Hippocampal formation (tissue), 2 donors: ENCODE results near the gene TERT.

Experiments used
- DNase-seq, 2 donors: peaks; one replicate each; lab custom pipeline; 2025; lab: John Stamatoyannopoulos, UW

TERT gene

DNA sequence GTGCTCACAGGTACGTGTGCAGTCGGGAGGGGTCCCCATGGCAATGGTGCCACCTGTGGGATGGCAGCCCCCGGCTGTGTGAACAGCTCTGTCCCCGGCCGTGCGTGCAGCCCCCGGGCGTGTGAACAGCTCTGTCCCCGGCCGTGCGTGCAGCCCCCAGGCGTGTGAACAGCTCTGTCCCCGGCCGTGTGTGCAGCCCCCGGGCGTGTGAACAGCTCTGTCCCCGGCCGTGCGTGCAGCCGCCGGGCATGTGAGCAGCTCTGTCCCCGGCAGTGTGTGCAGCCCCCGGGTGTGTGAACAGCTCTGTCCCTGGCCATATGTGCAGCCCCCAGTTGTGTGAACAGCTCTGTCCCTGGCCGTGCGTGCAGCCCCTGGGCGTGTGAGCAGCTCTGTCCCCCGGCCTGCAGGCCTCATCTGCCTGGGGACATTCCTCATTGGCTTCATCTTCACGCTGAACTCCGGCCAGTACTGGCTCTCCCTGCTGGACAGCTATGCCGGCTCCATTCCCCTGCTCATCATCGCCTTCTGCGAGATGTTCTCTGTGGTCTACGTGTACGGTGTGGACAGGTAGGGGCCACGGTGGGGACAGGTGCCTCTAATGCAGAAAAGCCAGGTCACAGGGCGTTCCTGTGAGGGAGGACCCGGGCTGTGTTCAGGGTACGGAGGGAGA, 75.6 kb downstream of the TERT start:
- DNase-seq: no peak

DNA sequence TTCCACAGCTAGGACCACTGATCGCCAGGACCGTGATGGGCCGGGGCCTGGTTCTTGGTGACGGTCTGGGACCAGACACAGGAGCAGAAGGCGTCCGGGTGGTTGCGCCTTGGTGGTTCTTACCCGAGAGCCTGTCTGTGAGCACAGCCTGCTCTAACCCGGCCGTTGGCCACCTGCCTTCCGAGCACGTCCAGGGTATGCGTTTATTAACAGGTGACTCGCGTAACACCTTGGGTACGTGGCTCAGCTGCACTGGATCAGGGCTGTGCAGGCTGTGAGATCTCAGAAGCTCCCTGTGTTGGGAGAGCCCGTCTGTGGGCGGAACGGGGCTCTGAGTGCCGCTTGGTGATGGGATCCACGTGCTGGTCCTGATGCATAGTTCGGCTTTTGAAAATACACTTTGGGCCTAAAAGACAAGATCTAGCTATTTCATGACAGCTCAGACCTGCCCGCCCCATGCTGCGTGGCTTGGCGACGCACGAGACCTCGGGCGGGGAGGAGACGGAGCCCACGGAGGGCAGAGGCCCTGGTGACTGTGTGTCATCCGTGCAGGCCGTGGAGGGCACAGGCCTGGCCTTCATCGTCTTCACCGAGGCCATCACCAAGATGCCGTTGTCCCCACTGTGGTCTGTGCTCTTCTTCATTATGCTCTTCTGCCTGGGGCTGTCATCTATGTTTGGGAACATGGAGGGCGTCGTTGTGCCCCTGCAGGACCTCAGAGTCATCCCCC, 76.4 kb downstream of the TERT start:
- DNase-seq: no peak

DNA sequence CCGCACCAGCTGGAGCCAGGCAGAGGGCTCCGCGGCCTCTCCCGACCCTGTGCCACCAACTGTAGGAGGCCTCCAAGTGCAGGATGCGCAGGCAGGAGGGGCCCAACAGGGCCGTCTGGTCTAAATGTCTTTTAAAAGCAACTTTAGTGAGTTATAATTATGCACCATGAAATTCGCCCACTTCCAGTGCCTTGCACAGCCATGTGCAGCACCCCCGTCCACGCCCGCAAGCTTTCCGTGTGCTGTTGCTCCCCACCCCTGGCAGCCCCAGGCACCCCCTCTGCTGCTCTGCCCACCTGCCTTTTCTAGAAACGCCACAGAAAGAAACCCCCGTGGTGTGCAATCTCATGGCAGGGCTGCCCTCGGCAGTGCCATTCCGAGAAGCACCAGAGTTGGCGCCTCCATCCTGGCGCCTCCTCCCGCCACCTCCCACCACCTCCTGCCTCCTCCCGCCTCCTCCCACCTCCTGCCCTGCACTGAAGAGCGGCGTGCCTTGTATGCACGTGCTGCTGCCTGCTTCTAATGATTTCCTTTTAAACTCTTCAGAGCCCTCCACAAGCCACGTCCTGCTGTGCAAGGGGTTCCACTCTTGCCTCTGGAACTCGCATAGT, 77.2 kb downstream of the TERT start:
- no peak for DNase-seq

DNA sequence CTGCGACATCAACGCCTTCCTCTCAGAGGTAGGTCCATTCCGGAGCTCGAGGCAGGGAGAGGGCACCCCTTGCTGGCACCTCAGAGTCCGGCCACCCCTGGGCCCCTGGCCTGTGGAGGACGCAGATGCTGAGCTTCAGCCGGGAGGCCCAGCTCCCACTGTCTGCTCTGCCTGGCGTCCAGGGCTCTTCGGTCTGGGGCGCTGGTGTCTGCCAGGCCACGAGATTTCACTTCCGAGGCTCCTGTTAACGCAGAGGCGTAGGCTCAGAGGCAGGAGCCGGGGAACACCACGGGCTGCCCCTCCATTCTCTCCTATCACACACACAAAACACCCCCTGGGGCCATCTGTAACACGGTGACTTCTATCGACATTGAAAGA, 78.0 kb downstream of the TERT start:
- no peak for DNase-seq

DNA sequence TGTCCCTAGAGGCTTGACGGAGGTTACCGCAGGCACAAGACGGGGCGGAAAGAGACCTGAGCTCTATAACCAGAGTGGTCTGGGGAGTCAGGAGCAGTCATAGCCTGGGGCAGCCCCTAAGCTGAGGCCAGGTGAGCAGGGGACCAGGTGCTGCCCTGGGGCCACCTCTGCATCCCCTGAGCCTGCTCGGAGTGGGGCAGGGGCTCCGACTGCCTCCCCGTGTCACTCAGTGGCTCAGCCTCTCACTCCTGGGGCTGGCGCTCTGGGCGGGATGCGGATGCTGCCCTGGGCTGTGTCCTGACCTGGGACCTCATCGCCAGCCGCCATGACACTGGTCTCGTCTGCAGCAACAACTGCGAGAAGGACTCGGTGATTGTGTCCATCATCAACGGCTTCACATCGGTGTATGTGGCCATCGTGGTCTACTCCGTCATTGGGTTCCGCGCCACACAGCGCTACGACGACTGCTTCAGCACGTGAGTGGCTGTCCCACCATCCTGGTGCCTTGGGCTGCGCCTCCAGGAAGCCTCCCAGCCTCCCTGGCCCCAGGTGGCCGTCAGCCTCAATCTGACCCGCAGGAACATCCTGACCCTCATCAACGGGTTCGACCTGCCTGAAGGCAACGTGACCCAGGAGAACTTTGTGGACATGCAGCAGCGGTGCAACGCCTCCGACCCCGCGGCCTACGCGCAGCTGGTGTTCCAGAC, 78.5 kb downstream of the TERT start:
- DNase-seq: no peak

DNA sequence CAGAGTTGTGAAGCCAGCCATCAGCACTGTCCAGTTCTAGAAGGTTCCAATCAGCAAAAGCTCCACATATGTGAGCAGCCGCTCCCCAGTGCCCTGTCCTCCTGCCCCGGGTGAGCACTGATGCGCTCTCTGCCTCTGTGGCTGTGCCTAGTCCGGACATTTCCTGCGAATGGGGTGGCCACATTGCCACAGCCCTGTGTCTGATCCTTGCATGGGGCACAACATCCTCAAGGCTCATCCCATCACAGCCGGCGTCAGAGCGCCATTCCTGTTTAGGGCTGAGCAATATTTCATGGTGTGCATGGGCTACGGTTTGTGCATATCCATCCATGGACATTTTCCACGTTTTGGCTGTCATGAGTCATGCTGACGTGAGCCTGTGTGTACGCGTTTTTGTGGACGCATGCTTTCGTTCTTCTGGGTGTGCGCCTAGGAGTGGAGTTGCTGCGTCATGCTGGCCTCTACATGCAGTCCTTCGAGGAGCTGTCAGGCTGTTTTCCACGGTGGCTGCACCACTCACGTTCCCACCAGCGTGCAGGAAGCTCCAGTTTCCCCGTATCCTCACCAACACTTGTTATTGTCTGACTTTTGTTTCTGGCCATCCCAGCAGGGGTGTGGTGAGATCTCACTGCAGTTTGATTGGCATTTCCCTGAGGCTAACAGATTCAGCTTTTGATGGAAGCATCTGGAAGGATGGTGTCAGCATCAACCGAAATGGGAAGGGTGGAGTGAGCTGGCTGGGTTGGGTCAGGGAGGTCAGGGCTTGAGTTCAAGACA, 79.4 kb downstream of the TERT start:
- no peak for DNase-seq

DNA sequence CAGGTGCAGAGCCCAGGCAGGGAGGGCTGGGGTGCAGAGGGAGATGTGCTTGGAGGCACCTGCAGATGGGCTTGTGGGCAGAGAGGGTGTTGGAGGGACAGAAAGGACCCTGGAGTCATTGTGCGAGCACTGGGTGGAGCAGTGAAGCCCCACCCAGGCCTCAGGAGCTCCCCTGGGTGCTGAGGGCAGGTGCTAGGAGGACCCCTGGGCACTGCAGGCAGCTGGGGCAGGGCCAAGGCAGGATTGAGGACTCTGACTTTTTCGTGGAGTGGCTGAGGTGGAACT, 80.0 kb downstream of the TERT start:
- no peak for DNase-seq

DNA sequence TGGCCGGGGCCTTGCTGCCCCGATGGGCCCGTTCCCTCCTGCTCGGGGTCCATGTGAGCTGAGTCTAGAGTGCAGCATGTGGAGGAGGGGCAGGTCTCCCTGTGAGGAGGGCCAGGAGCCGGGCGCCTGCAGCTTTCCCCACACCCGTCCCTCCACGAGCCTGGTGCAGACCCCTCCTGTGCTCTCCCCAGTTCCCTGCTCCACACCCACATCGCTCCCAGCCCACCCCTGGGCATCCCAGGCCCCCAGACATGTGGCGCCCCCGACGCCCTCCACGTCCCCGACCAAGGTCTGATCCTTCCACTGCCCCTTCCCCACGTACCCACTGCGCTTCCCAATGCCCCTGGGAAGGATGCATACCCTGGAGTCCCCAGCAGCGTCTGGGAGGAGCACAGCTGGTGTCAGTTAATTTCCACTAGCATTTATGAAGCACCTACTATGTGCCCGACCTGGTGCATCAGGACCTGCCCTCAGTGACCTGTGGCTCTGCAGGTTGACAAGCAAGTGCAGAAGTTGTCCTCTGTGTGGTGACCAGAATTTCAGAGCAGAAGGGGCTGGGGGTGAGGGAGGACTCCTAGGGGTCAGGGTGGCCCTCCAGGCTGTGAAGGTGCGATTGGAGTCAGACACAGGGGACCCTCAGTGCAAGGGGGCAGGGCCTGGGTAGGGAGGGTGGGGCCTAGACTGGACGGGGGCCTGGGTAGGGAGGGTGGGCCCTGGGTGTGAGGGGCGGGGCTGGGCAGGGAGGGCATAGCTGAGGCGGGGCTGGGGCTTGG, 80.5 kb downstream of the TERT start:
- no peak for DNase-seq

DNA sequence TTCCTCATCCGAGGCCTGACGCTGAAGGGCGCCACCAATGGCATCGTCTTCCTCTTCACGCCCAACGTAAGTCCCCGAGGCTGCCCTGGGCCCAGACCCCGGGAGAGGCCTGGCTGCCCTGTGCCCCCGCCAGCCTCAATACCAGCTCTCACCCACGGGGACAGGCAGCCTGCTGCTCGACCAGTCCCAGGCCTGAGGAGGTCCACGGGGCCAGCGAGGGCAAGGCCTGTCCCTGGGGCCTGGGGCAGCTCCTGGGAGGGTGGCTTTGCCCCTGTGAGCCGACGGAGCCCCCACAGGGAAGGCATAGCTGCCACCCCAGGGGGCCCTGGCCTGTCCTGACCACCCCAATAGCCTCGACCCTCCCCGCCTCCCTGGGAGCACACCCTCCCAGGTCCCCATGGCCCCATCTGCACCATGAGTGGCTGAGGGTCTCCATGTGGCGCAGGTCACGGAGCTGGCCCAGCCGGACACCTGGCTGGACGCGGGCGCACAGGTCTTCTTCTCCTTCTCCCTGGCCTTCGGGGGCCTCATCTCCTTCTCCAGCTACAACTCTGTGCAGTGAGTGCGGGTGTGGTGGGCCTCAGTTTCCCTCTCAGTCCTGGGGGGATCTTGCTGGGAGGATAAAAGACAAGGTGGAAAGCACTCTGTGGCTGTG, 81.2 kb downstream of the TERT start:
- no peak for DNase-seq

DNA sequence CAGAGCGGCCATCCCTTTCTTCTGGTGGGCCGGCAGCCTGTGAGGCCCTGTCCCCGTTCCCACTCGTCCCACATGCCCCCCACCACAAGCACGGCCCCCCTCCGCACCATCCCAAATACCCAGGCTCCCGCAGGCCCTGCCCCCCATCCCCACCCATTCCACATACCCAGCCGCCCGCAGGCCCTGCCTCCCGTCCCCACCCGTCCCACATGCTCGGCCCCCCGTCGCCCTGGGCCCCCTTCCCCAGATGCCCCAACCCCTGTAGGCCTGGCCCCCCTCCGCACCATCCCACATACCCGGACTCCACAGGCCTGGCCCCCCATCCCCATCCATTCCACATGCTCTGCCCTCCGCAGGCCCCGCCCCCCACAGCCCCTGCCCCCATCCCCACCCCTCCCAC, 82.0 kb downstream of the TERT start:
- no peak for DNase-seq

DNA sequence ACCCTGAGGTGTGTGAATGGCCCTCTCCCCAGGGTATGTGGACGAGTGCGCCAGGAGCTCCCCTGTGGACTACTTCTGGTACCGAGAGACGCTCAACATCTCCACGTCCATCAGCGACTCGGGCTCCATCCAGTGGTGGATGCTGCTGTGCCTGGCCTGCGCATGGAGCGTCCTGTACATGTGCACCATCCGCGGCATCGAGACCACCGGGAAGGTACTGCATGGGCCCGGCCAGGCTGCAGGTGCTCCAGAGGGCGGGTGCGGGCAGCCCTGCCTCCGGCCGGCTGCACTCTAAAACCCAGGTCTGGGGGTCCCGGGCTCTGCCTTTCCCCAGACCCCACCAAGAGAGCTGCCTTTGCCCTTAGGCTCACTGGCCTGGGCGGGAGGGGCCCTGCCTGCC, 82.6 kb downstream of the TERT start:
- DNase-seq: no peak

DNA sequence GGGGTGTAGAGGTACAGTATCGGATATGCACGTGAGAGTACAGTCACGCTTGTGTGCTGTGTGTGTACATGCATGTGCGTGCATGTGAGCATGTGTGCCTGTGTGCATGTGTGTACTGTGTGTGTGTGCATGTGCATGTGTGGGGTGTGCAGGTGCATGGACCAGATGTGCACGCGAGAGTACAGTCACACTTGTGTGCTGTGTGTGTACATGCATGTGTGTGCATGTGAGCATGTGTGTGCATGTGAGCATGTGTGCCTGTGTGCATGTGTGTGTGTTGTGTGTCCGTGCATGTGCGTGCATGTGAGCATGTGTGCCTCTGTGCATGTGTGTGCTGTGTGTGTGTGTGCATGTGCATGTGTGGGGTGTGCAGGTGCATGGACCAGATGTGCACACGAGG, 83.2 kb downstream of the TERT start:
- DNase-seq: no peak

DNA sequence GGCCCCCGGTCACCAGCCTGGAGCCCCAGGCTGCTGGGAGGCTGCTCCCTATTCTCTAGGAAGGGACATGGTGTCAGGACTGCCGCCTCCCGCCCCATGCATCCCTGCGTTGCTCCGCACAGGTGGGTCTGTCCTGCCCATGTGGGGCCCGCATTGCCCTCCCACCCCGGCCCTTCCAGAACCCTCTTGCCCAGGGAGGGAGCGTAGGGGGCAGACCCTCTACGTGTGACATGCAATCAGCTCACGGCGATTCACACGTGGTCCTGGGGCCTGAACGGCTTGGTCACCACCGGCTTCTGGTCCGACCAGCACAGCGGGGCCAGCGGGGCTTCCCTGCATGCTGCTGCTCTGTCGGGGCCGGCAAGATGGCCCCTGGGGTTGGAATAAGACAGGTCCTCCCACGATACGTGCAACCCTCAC, 84.0 kb downstream of the TERT start:
- no peak for DNase-seq

DNA sequence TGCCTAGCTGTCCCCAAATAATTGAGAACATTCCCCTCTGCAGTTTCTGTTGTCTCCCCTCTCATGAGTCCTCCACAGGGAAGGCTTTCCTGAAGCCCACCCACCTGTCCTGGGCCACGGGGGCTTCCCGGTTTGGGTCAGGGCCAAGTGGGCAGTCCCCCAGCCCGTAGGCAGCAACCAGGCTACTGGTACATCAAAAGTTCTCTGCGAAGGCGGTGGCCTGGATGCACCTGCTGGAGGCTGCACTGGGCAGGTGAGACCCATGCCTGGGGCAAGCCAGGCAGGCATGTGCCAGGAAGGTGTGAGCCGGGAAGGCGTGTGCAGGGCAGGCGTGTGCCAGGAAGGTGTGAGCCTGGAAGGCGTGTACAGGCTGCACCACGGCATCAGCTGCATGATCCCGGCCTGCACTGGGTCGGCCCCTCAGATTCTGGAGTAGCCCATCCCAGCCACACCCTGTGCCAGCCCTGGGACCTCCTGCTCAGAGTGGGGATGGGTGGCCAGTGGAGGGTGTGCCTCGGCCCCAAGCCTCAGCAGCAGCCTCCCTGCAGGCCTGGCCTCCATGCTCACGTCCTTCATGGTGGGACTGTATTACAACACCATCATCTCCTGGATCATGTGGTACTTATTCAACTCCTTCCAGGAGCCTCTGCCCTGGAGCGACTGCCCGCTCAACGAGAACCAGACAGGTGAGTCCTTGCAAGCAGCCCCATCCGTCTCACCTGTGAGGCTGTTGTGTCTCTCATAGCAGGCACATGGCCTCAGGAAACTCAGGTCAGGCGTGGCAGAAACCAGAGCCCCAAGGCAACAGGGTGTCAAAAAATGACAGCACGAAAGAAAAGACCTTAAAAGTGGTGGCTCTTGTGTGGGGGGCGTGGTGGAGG, 84.7 kb downstream of the TERT start:
- no peak for DNase-seq

DNA sequence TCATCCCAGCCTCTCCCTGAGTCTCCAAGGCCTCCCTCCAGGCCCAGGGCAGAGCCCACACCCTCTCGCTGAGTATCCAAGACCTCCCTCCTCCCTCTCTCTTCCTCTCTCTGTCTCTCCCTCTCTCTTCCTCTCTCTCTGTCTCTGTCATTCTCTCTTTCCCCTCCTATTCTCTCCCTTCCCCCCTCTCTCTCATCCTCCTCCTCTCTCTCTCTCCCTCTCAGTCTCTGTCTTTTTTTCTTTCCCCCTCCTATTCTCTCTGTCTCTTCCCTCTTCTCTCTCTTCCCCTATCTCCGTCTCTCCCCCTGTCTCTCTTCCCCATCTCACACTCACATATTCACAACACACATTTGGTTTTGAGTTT, 85.4 kb downstream of the TERT start:
- DNase-seq: no peak

DNA sequence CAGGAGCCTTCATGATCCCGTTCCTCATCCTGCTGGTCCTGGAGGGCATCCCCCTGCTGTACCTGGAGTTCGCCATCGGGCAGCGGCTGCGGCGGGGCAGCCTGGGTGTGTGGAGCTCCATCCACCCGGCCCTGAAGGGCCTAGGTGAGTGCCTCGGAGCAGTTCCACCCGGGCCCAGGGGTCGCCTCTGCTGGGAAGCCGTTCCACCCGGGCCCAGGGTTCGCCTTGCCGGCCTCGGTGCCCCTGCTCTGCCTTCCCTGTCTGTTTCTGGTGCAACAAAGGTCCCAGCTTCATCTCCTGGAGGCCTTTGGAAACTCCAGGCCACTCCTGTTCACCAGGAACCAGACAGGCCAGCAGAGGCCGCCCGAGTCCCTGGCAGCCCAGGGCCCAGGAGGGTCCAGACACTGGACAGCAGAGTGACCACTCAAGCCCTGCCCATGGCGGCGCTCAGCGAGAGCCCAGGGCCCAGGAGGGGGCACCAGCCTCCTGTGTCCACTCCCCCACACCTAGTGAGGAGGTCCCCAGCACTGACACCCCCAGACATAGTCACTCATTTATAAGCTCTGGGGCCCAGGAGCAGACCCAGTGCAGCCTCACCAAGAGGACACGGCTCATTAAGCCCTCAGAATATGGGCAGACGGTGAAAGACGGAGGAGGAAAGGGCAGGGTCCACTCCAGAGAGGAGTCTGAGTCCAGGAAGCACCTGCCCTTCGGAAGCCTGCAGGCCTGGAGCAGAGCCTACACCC, 86.0 kb downstream of the TERT start:
- DNase-seq: no peak

DNA sequence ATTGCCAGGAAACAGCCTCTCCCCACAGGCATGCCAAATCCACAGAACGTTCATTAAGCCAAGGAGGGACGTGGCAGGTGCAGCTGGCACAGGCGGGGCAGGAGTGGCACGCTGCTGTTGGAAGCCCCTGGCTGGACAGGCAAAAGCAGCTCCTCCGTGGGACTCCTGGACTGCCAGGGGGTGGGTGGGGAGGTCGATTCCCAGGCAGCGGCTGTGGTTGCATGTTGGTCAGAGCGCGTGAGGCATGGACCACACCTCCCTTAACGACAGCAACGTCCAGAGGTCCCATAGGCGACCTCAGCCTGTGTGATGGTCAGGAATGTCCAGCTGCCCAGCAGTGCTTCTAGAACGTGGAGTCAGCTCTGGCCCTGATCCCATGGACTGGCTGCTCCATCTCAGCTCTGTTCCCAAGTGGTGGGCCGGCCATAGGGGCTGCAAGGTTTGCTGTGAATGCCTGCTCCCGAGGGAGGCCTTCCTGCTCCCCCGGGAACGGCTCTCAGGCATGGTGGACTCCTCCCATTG, 86.6 kb downstream of the TERT start:
- no peak for DNase-seq

DNA sequence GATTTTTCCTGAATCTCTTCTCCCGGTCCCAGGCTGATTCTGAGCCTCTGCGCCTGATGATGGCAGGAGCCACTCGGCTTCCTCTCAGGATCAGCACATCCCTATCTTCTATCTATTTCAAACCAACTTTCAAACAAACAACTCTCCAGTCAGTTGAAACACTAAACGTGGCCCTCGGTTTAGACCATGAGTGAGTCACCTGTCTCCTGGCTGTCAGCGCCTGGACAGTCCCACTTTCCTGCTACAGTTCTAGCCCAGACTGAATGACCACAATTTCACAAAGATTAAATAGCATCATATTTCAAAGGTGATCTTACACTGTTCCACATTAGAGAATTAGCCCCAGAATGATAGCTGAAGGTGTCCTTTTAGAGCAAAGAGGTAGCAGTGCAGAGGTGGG, 87.3 kb downstream of the TERT start:
- DNase-seq: no peak
